Measurements from ENCODE around the gene NSF.
"Not testable (repeated sequence)": the region's sequence is repeated elsewhere in the genome, so short reads cannot be mapped to it uniquely, and the experiment has no call there.

GRCh38 chr17:46634844-46635243, 44.4 kb downstream of the NSF start:
- not testable (repeated sequence) for TF ChIP-seq GATA2 (IDR thresholded peaks at IDR 0.05; ENCODE audit: insufficient read depth, insufficient read length, low read depth, low read length); POLR2A (IDR thresholded peaks at IDR 0.05; ENCODE audit: low read depth, low read length); CTCF (IDR thresholded peaks at IDR 0.05; ENCODE audit: extremely low read depth in 1 of 2, insufficient read depth in 1 of 2, low read depth in 1 of 2, low read length in 2 of 2); JUN (IDR thresholded peaks at IDR 0.05; ENCODE audit: borderline replicate concordance, insufficient read depth, insufficient read length, low read depth)
